GM21717 (cell line): ENCODE results near the gene ANKRD36C.
"Not testable (repeated sequence)": the region's sequence is repeated elsewhere in the genome, so short reads cannot be mapped to it uniquely, and the experiment has no call there.

Source experiments
- ATAC-seq: cut with Tn5 transposase; IDR thresholded peaks from one replicate; pipeline ENCODE4 v1.9.1; 2021; ENCODE audit warnings: mild to moderate bottlenecking, moderate library complexity; ENCODE audit not compliant: unreplicated experiment

Gene ANKRD36C

DNA sequence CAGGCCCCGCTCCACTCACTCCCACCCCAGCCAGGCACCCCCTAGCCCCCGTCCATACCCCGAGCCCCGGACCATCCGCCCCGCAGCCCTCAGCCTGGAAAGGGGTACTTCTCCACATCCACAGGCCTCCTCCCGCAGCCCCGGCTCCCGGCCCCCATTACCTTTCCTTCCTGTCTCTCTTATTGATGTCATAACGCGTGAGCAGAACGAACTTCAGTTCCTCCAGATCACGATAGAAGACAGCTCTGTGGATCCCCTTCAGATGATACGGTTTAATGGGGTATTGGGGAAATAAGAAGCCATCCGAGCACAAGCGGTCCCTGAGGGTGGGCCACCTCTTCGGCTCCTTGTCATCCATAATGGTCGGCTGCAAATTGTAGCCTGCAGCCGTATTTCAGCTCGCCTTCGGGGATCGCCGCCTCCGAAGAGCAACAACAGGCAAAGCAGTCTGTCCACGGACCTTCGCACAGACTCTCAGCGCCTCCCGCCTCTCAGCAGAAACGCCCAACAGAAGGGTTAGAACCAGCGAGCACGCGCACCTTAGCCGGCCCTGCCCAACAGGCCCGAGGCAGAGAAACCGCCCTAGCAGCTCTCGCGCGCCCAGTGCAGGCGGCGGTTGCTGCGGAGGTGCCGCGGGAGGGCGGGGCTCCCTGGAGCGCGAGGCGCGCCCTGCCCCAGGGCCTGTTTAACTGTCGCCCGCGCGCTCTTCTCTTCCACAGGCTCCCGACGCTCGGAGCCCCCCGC is at the start of gene ANKRD36C:
TSS of gene ANKRD36C (minus strand) at position 474 of the 744 bp plus-strand sequence. CDS start at position 358, 116 bp downstream.
- ATAC-seq = peak; percentile 90

DNA sequence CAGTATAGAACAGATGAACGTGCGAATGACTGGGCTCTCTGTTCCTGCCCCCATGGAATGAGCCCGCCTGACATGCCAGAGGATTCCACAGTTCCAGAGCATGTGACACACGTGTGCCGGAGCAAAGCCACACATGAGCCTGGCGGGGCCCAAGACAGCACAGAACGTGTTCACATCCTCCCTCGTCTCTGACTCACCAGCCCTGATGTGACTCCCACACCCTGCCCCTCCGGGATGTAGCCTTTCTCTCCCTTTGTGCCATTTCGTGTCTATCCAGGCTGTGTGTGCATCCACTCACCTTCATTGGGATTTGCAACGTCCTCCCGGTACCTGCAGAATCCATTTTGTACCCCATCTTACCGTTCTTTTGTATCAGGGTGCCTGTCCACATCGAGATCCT is 43.9 kb upstream of the ANKRD36C start:
- ATAC-seq = not testable (repeated sequence)

GRCh38 chr2:96034792-96035191 is 43.2 kb upstream of the ANKRD36C start, which contains the start of gene GPAT2:
TSS of gene GPAT2 (minus strand) at chr2:96034916. CDS start at chr2:96032359, 2,557 bp downstream.
- ATAC-seq = not testable (repeated sequence)

- ATAC-seq = not testable (repeated sequence)
Measured at GRCh38 chr2:96033997-96034396, 42.4 kb upstream of the ANKRD36C start.

- ATAC-seq = not testable (repeated sequence)
Measured at GRCh38 chr2:96027725-96028325, 36.2 kb upstream of the ANKRD36C start.

- not testable (repeated sequence) for ATAC-seq
Measured at GRCh38 chr2:96025755-96026154, 34.1 kb upstream of the ANKRD36C start.

DNA sequence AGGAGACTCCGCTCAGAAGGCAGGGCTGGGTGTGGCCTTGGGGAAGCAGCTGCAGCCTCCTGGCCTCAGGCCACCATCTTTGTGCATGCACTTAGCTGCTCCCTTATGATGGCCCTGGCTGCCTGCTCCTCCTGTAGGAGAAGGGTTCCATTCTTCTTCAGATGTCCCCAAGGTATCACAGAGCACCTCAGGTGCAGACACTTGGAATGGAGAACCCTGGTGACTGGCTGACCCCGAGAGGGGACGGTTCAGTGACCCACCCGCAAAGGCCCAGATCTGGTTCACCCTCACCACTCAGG is 33.5 kb upstream of the ANKRD36C start:
- ATAC-seq = no peak

- ATAC-seq = no peak
Measured at GRCh38 chr2:96024336-96025193, 32.9 kb upstream of the ANKRD36C start.

DNA sequence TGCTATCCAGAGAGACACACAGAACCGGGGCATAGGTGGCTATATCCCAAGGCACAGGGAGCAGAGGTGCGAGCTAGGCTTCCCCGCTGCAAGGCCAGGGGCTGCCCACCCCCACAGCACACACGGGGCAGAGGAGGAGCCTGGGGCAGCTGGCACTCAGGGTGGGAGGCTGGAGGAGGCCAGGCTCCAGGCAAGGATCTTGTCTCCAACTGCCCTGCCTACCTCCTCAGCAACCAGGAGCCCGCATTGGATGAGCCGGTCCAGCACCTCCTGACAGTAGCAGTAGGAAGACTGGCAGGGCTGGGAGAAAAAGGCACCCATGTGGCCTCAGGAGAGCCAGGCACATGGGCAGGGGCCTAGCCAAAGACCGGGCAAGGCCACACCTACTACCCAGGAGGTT is 32.1 kb upstream of the ANKRD36C start:
- not testable (repeated sequence) for ATAC-seq

DNA sequence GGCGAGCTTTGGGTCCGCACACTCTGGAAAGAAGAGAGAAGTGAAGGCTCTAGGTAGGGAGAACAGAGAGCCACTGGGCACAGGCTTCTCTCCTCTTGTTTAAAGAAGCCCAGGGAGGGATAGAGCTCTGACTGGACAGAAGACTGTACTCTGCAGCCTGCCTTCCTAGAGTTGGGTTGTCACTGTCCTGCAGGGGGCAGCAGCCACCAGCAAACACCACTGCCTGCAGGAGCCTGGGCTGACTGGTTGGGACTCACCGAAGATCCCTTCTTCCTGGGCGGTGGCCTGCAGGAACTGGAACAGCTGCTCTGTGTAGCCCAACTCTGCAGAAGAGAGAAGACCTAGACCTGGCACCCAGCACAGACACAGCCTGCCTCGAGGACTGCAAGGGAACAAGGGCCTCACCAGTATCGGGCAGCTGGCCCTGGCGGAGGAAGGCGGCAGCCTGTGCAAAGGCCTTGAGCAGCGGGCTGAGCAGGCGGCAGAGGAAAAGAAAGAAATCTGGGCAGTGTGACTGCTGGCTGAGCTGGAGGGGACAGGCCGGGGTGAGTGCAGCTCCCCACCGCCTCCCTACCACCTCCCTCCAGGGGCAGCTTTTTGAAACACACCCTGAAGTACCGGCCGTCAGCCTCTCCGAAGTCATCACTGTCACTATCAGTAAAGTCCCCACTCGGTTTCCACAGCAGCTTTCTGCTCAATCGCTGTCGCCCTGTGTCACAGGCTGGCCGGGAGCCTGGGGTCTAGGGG is 31.2 kb upstream of the ANKRD36C start:
- ATAC-seq = peak; percentile 58

DNA sequence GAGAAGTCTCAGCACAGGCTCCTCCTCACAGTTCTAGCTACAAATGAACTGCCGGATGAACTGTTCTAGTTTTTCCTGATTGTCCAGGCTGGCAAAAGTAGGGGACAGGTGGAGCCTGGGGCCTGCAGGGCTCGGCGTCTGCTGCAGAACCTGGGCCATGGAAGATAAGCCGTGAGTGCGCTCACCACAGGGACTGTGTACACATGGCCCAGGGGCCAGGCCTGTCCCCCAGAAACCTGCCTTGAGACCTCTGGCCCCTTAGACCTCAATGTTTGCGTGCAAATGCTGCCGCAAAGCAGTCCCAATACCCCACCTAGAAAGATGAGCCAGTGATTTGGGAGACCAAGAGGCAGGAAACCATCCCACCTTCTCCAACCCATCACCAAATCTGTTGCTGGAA is 30.5 kb upstream of the ANKRD36C start:
- ATAC-seq = not testable (repeated sequence)

DNA sequence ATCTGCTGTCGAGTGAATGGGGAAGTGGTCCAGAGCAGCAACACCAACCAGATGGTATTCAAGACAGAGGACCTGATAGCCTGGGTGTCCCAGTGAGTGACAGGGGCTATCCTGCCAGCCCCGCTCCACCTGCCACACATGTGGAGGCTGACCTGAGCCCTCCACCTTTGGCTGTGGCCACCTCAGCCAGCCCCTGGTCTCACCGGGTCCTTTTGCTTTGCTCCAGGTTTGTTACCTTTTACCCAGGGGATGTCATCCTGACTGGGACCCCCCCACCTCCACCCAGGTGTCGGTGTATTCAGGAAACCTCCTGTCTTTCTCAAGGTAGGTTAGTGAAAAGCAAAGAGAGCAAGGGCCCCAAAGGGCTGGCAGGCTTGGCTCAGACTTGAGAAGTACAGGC is 29.5 kb upstream of the ANKRD36C start:
- ATAC-seq = not testable (repeated sequence)

DNA sequence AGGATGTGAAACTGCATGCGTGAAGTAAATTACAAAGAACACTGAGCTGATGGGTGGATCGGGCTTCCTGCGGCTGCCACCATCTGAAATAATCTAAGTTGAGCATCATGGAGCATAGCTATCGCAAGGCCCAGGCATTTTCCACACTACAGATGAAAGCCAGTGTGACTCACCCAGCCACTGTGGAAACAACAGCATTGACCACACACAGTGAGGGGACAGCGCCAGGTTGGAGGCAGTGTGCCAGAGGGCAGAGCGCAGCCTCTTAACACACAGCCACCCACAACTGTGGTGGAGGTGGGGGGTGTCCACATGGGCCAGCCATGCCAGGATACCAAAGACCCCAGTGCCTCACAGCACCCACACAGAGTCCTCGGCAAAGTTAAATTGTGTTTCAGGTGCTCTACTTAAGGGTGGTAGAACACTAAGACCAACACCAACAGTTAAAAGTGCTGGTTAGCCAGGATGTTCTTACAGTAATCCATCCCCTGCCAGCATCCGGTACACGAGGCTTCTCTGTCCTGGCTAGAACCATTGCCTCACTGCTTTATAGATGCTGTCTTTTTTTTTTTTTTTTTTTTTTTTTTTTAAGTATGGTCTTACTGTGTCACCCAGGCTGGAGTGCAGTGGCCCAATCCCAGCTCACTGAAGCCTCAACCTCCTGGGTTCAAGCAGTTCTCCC is 28.4 kb upstream of the ANKRD36C start:
- ATAC-seq = not testable (repeated sequence)

GRCh38 chr2:96016321-96016720 is 24.7 kb upstream of the ANKRD36C start:
- not testable (repeated sequence) for ATAC-seq

DNA sequence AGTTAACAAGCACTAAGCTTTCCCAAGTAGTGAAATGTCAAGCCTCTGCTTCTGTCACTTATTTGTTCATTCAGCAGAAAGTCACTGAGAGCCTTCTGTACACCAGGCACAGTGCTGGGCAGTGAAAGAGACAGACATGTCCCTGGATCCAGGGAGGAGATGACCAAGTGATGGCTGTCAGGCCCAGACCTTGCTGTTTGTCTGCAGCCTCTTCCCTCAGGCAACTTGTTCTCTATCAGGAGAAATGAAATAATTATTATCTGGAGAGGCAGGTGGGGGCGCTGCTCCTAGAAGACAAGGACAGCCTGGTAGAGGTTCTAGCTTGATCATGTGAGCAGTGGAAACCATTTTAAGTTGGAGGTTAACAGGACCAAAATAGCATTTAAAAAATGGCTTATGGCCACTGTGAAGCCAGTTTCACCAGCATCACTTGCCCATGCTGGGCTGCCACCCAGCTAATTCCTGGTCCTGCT is 21.2 kb upstream of the ANKRD36C start:
- ATAC-seq = not testable (repeated sequence)

GRCh38 chr2:96012086-96012791 is 20.6 kb upstream of the ANKRD36C start:
- ATAC-seq = not testable (repeated sequence)

DNA sequence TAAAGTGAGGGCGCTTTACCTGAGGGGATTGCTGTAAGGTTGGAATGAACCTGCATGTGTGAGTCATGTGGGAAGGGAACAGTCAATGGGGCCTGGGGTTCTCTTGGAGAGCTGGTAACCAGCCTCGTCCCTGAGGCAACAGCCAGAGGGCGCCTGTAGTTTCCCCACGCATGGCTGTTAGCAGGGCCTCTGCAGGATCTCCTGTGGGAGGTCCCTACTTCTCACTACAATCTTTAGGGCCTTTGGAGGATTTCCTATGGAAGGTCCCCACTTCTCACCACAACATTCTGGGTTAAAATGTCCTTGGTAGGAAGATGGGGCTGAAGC is 19.5 kb upstream of the ANKRD36C start:
- ATAC-seq = peak; percentile 7

DNA sequence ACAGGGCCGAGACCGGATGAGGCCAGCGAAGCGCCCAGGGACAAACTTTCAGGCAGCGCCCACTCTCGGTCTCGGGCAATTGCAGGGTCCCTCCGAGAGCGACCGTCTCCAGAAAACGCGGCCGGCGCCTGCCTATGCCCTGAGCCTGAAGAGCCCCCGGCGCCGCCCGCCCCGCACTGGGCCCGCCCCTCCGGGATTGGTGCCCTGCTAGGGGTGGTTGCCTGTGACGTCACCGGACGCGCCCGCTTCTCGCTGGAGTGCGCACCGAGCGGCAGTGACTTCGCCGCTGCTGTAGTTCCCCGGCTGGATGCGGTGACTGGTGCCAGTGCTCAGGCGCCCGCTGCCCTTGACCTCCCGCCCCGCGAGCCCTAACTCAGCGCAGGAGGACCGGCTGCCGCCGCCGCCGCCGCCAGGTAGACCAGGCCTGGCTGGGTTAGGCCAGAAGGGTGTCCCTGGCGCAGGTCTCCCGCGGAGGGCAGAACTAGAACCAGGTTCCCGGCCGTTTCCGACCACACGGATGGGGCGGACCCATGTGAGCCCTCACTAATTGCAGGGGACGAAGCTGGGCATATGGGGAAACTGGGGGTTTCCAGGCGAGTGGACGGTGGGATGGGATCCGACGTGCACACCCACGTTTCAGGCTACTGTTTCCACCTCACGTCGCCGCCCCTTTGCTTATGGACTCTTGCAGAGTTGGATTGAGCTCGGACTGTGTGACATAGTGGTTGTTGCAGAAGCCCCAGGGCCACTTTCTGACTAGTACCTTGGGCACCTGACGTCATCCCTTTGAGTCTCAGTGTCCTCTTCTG is 18.9 kb upstream of the ANKRD36C start:
- peak; percentile 97 for ATAC-seq

GRCh38 chr2:96009833-96010232 is 18.2 kb upstream of the ANKRD36C start:
- ATAC-seq = peak; percentile 5
